Fibroblast of skin of right quadriceps (primary cell): ENCODE measurements around the gene MICAL3.
A peak's percentile ranks its signal among the peaks of the same experiment; 100 is the strongest.

Source experiments
- DNase-seq: peaks from one replicate; pipeline ENCODE4 v3.0.0-alpha.2; 2013

The MICAL3 gene

DNA sequence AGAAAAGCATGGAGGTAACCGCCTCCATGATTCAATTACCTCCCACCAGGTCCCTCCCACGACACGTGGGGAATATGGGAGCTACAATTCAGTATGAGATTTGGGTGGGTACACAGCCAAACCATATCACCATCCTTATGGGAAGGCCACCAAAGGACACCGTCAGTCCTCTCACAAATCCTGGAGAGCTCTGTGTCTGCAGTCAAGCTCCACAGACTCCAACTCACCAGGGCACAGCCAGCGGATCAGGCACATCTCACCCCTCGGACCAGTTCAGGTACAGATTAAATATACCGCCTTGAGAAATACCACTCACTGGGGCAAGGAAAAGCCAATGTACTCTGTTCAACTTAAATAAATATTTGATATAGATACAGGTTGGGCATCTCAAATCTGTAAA, 100.3 kb downstream of the MICAL3 start:
- no peak for DNase-seq

DNA sequence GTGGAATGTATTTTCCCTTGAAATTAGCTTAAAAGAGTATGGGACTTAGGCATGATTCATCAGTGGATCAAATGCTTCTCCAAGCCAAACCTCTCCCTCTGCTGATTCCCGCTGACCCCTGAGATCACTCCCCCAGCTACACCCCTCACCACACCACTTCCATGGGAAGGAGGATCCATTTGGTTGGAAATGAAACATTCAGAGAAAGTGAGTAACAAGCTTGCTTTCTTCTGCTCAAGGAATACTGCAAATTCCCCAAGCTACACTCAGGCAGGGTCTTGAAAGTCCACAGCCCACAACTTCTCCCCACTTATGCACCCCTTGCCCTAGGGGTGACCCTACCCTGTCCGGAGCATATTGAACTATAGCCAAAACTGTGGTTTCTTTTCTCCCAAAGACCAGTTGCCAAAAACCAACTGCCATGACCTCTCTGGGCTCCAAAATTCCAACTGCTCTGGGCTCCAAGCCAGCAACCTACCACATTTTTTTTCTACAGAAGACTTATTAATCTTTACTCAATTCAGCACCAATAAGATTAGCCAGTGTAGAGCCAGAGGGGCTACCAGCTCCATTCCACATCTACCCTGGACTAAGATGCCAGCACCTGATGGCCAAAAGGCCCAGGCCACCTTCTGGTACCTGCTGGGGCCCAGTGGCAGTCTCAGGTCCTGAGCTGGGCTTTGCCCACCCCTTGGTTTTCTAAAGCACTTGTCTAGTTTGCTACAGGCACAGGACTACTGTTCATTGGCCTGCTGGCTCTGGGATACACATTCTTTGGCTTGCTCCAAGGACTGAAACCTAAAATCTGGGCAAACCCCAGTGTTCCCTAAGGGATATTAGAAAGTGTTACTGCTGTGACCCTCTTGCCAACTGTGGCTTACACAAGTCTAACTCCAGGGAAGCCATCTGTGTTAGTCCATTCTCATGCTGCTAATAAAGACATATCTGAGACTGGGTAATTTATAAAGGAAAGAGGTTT, 101.1 kb downstream of the MICAL3 start:
- DNase-seq: peak; percentile 87

GRCh38 chr22:17921871-17922821, 102.2 kb downstream of the MICAL3 start:
- no peak for DNase-seq

DNA sequence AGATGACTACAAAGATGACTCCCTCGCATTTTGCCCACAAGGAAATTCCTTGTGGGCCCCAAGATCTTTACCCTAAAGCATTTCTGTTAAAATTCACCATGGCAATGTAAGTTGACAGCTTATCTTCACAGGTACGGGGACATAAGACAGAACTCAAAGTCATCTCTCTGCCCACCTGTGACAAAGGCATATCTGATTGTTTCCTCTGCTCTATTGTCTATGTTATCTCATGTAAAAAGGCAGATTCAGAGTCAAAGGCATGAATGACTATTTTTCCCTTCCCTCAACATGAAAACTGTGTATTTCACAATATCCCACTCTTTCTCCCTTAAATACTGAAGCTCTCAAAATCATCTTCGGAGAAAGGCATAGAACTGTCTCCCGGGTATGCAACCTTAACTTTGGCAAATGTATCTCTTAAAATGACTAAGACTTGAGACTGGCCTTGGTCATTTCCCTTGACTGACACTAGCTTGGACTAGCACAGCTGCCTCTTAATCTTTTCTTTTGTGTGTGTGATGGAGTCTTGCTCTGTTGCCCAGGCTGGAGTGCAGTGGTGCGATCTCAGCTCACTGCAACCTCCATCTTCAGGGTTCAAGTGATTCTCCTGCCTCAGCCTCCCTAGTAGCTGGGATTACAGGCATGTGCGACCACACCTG, 103.2 kb downstream of the MICAL3 start:
- no peak for DNase-seq

- no peak for DNase-seq
These were observed 104.2 kb downstream of the MICAL3 start for GRCh38 chr22:17920145-17920605.

DNA sequence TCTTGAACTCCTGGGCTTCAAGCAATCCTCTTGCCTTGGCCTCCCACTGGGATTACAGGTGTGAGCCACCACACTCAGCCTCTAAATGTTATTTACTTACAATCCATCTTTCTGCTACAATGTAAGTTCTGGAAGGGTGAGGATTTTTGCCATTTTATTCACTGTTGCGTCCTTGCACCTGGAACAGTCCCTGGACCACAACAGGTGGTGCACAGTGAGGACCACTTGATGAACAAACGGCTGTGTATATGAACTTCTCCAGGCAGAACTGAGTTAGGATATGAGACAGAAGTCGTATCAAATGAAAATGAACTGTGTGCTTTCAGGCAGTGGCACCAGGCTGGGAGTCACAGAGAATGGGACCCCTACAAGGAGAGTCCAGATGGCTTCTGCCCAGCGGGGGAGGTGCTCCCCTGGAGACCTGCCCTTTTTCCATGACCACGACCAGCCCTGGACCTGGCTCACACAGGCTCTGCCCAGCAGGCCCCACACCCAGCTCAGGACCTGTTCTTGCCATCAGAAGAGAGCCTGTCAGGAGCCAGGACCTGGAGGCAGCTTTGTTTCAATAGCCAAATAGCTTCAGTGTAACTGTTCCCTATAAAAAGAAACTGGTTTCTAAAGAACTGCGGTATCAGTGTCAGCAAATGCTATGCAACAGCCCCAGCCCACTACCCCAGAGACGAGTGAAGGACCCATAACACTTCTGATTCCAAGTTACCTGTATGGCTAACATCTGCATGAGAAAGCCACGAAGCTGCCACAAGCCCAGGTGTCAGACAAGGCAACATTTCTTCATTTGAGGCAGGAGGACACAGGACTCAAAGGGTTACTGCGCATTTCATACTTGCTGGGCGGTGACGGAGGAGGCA, 104.9 kb downstream of the MICAL3 start:
- no peak for DNase-seq

DNA sequence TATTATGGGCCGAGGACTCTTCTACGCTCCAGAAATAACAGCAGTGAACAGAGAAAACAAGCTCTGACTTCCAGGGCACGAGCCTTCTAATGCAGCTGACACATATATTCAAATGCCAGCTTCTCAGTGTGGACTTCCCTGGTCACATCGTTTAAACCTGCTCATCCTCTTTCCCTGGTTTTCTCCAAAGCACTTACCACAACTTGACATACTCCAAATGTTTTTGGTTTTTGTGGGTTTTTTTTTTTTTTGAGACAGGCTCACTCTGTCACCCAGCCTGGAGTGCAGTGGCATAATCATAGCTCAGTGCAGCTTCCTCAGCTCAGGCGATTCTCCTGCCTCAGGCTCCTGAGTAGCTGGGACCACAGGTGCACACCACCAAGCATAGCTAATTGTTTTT, 105.5 kb downstream of the MICAL3 start:
- peak; percentile 74 for DNase-seq

DNA sequence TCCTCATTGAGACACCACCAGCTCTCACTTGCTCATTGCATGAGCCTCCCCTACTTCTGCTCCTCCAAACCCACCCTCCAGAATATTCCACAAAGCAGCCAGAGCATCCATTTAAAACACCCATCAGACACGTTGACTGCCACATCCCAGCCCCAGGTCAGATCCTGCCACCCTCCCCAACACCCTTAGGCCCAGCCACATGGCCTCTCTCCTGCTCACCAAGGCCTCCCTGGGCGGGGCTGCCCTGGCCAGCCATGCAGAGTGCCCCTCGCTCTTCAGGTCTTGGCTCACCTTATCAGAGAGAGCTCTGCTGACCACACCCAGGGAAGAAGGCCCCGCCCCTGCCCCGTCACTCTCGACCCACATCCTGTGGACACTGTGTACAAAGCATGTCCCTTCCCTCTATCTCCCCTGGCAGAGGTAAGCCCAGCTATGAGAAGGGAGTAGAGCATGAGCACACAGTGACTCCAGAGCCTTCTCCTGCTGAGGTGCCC, 106.8 kb downstream of the MICAL3 start:
- DNase-seq: no peak

- DNase-seq: no peak
These were observed 108.0 kb downstream of the MICAL3 start for GRCh38 chr22:17916226-17916889.

GRCh38 chr22:17915676-17916075, 108.7 kb downstream of the MICAL3 start:
- DNase-seq: no peak

DNA sequence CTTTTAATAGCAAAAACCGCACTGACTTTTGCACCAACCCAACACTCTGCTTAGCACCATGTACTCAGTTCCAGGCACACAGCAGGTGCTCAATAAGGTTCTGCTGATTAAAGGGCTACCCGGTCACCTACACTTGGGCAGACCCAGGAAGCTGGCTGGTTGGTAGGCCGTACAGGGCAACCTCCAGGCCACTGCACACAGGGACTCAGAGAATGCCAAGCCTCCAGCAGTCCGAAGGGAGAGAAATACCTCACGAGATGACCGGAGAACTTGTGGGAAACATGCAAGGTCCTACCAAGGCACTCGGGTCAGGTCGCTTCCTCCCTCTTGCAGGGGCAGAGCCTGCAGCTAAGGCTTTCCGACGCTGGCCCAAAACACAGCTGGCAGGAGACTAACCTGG, 109.2 kb downstream of the MICAL3 start:
- DNase-seq: no peak

- no peak for DNase-seq
These were observed 109.9 kb downstream of the MICAL3 start for GRCh38 chr22:17914474-17914873.

DNA sequence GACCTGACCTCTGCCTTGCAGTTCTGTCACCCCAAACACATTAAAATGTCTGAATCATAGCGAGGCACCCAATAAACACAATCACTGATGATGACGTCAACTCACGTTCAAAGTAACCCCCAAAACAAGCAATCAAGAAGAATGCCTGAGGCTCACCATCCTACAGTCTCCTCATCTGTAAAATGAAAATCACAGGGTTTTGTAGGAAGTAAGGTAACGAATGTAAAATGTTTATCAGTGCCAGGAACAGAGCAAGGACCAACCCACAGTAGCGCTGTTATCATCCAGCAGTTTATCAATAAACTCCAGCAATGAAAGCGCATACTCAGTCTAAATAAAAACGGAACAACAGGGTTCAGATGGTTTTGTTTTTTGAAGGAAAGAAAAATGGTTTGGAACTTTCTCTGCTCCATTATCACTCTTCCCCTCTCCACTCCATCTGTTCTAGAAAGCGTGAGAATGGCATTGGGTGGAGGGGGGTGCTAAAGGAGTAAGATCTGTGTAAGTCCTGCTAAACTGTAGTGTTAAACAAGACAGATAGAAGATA, 110.5 kb downstream of the MICAL3 start:
- DNase-seq: no peak

DNA sequence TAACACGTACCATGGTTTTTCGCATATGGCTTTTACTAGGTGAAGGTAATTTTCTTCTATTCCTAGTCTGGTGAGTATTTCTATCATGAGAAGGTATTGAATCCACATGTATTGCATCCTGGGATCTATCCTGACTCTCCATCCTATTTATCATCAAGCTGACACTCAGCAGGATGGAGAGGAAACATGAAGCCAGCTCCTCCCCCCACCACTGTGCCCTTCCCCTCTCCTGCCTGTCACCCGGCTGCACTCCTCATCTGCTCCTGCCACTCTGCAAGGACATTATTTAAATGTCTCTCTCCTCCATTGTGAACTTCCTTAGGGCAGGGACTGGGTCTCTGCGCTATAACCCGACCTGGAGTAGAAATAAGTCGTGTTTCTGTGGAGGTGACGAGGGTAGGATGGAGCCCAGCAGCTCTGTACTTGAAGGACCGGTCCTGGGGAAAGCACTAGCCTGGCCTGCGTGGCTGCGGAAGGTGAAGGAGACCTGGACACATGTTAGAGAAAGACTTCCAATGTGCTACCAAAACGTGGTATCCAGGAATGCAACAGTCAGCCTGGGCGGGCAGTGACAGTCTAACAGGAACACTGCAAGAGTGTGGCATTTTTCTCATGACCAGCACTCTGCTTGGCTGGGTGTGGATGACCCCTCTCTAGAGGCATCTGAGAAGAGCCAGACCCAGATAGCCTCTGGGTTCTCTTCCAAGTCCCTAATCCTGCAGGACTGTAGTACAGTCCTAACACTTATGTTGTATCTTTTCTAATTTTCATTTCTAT, 111.2 kb downstream of the MICAL3 start:
- no peak for DNase-seq

DNA sequence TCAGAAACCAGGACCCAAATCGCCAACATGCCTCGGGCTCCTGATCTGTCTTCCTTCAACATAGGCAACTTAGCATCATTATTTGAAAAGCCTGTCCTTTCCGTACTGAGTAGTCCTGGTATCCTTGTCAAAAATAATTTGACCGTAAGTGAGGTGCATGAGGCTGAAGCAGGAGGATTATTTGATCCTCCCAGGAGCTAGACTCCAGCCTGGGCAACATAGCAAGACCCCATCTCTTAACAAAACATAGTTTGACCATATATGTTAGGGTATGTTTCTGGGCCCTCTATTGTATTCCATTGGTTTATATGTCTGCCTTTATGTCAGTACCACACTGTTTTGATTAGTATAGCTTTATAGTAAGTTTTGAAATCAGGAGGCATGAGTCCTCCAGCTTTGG, 112.5 kb downstream of the MICAL3 start:
- no peak for DNase-seq

- DNase-seq: no peak
These were observed 113.1 kb downstream of the MICAL3 start for GRCh38 chr22:17911312-17911705.

DNA sequence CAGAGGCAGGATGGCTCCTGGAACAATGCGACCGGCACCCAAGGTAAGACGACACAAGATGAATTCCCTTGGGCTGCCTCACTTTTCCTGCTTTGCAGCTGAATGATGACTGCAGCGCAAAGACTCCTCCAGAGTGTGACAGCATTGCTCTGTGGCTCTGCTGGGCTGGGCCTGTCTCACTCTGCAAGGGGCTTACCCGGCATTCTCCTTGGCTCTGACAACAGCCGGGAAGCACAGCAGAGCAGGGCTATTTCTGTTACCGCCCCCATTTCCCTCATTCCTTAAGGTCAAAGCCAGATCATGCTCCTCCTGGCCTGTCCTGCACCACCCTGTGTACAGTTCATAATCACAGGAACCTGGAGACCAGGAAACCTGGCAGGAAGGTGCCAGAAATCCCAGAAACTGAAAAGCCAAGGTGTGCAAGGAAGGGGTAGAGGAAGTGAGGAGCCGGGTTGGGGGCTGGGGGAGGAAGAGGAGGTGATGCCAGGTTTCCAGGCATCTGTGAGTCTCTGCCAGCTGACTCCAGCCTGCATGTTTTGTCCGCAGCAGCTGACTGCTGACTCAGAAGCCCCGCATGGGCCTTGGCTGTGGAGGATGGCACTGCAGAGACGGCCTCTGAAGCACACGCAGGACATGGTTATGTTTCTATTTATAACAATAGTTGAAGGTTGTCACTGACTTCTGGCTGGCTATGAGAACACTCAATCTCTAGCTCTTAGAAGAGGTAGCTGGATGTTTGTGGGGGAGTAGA, 113.6 kb downstream of the MICAL3 start:
- DNase-seq: peak; percentile 82

DNA sequence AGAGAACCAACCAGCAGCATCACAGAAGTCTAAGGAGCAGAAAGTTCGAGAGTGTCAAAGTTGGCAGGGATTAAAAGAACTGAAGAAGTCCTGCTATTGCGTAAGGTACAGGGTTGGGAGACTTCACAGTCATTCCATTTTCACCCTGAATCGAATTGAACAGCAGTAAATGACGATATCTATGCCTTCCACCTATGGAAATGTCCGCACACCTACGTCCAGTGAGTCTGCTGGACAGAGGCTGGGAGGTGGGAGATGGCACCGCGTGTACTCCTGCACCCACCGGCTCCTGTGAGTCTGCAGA, 116.7 kb downstream of the MICAL3 start:
- DNase-seq: no peak

GRCh38 chr22:17906978-17907747, 117.2 kb downstream of the MICAL3 start:
- DNase-seq: no peak
